Tibial nerve (tissue), 4 donors: ENCODE data around the gene AQP1. TPM values are rescaled to one million over a fixed set of nuclear protein-coding genes. Genes with fewer than 3 reads are reported as not detected.

Experiments
- DNase-seq, 2 donors: peaks; one replicate each; pipeline ENCODE4 v3.0.0-alpha.2; 2019; ENCODE audit warnings: low spot score in 2 of 2
- H3K27ac ChIP-seq, 4 donors: fragments of 200-600 bp; sonication (generic) in 3 of 4; one replicate each; pipeline ENCODE4 v1.5.1; 2017 to 2019; ENCODE audit warnings: mild to moderate bottlenecking in 1 of 4
- H3K27me3 ChIP-seq, 2 donors: fragments of 200-600 bp; sonication (generic) in 1 of 2; one replicate each; pipeline versions ENCODE4 v1.5.1 to v1.6.0; 2017 to 2019
- H3K36me3 ChIP-seq, 3 donors: fragments of 200-600 bp; sonication (generic); one replicate each; pipeline ENCODE4 v1.5.1; 2018 to 2019
- H3K4me1 ChIP-seq, 4 donors: fragments of 200-600 bp; sonication (generic) in 3 of 4; one replicate each; pipeline ENCODE4 v1.5.1; 2017 to 2019
- H3K4me3 ChIP-seq, 4 donors: fragments of 200-600 bp; sonication (generic) in 3 of 4; one replicate each; pipeline ENCODE4 v1.5.1; 2017 to 2019; ENCODE audit warnings: mild to moderate bottlenecking in 1 of 4, moderate library complexity in 1 of 4
- H3K9me3 ChIP-seq, 4 donors: fragments of 200-600 bp; sonication (generic) in 3 of 4; one replicate each; pipeline ENCODE4 v1.5.1; 2017 to 2019
- CTCF ChIP-seq, 5 experiments: fragments of 200-600 bp in 3 of 5; fragments of 450-650 bp in 2 of 5; sonication (generic) in 3 of 5; IDR thresholded peaks; one replicate each; pipeline ENCODE4 v1.5.1; 2016 to 2019; ENCODE audit warnings: antibody characterized with exemption in 5 of 5, mild to moderate bottlenecking in 3 of 5, moderate library complexity in 2 of 5
- EP300 ChIP-seq, 2 donors: sonication (generic); formaldehyde crosslinking; IDR thresholded peaks; one replicate each; pipeline ENCODE4 v1.6.1; 2017; ENCODE audit warnings: antibody characterized with exemption in 2 of 2, mild to moderate bottlenecking in 1 of 2
- POLR2A ChIP-seq, 2 donors: fragments of 450-650 bp; IDR thresholded peaks; one replicate each; pipeline ENCODE4 v1.6.1; 2017; ENCODE audit warnings: antibody characterized with exemption in 2 of 2, mild to moderate bottlenecking in 2 of 2, moderate library complexity in 2 of 2
- WGBS, 2 donors: methylation state at CpG; one replicate each; pipeline ENCODE4 v1.1.5; 2018; 5-methylcytosine and 5-hydroxymethylcytosine counted together
- total RNA-seq, 4 donors: library from RNA; depleted of rRNA; stranded (reverse); fragments of >200 nt; gene quantifications; one replicate each; pipeline ENCODE4 v1.1.0, GENCODE V29; 2016

Gene AQP1
- total RNA-seq, 4 donors from 2014 or later, result 352 to 818 (median 624) TPM

GRCh38 chr7:30920584-30921539, 9.2 kb downstream of the AQP1 start:
- peaks cover 0 to 35% (median 0%) of the 10 kb centered on the region in 3 donors for H3K36me3 ChIP-seq
- TF ChIP-seq POLR2A (IDR thresholded peaks at IDR 0.05) (no peak), CTCF (IDR thresholded peaks at IDR 0.05) (no peak)
- WGBS, 2 donors, result 62 to 65% methylated on average over 8 to 9 of the region's 9 CpGs
- H3K4me1 ChIP-seq, result peaks cover 0 to 55% (median 3%) of the 10 kb centered on the region in 4 donors
- H3K27ac ChIP-seq, result peak overlapping the region in 3 of 4 donors; percentile 19 to 72 (median 43)
- no peak overlapping the region for H3K4me3 ChIP-seq
- no peaks in the 10 kb centered on the region for H3K27me3 ChIP-seq
- peak in 1 of 2 donors; percentile 9 for DNase-seq
- no peaks in the 10 kb centered on the region for H3K9me3 ChIP-seq

- Histone ChIP-seq H3K36me3 (peaks cover 0 to 44% (median 0%) of the 10 kb centered on the region in 3 donors), H3K4me3 (no peak overlapping the region), H3K27ac (peak overlapping the region in 2 of 4 donors; percentile 43 to 72), H3K4me1 (peaks cover 0 to 46% (median 3%) of the 10 kb centered on the region in 4 donors), H3K9me3 (peaks cover 0 to 3% (median 0%) of the 10 kb centered on the region in 4 donors), H3K27me3 (no peaks in the 10 kb centered on the region)
- no peak for TF ChIP-seq EP300 (IDR thresholded peaks at IDR 0.05)
- TF ChIP-seq CTCF (IDR thresholded peaks at IDR 0.05), result no peak
- TF ChIP-seq POLR2A (IDR thresholded peaks at IDR 0.05), result no peak
- 83 to 86% methylated on average over 13 to 19 of the region's 19 CpGs for WGBS, 2 donors
- DNase-seq, result peak in 1 of 2 donors; percentile 5
These were observed 10.1 kb downstream of the AQP1 start for GRCh38 chr7:30921540-30922401.

- Histone ChIP-seq H3K4me3 (no peak overlapping the region), H3K27me3 (no peaks in the 10 kb centered on the region), H3K36me3 (peaks cover 0 to 49% (median 0%) of the 10 kb centered on the region in 3 donors), H3K4me1 (peaks cover 0 to 40% (median 3%) of the 10 kb centered on the region in 4 donors), H3K9me3 (peaks cover 0 to 12% (median 0%) of the 10 kb centered on the region in 4 donors), H3K27ac (peak overlapping the region in 2 of 4 donors; percentile 43 to 72)
- WGBS, 2 donors, result 93 to 98% methylated on average over 9 of the region's 9 CpGs
- DNase-seq, result peak in 1 of 2 donors; percentile 1
- TF ChIP-seq CTCF (IDR thresholded peaks at IDR 0.05) (no peak), POLR2A (IDR thresholded peaks at IDR 0.05) (no peak), EP300 (IDR thresholded peaks at IDR 0.05) (no peak)
These were observed 10.9 kb downstream of the AQP1 start for GRCh38 chr7:30922596-30922995.

GRCh38 chr7:30923009-30923773, 11.5 kb downstream of the AQP1 start:
- no peak for TF ChIP-seq CTCF (IDR thresholded peaks at IDR 0.05)
- TF ChIP-seq POLR2A (IDR thresholded peaks at IDR 0.05), result no peak
- no peak for TF ChIP-seq EP300 (IDR thresholded peaks at IDR 0.05)
- Histone ChIP-seq H3K27me3 (no peaks in the 10 kb centered on the region), H3K4me1 (peaks cover 0 to 34% (median 2%) of the 10 kb centered on the region in 4 donors), H3K9me3 (peaks cover 0 to 12% (median 0%) of the 10 kb centered on the region in 4 donors), H3K4me3 (no peak overlapping the region), H3K36me3 (peaks cover 0 to 49% (median 0%) of the 10 kb centered on the region in 3 donors), H3K27ac (no peak overlapping the region)
- peak; percentile 3 for DNase-seq
- 91 to 93% methylated on average over 19 of the region's 19 CpGs for WGBS, 2 donors
